ENCODE measurements around the gene ZNF397.

Gene ZNF397

GRCh38 chr18:35247412-35248249 is 6.8 kb downstream of the ZNF397 start:
- no peak for DNase-seq

DNA sequence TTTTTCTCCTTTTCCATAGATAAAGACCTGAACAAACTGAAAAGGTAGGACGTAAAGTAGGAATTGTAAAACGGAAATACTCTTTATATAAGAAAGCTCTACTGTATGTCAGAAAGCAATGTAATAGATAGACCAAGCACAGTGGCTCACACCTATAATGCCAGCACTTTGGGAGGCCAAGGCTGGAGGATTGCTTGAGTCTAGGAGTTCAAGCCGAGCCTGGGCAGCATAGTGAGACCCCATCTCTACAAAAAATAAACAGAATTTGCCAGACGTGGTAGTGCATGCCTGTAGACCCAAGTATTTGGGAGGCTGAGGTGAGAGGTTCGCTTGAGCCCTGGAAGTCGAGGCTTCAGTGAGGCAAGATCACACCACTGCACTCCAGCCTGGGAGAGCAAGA is 7.6 kb downstream of the ZNF397 start:
- DNase-seq = no peak

DNA sequence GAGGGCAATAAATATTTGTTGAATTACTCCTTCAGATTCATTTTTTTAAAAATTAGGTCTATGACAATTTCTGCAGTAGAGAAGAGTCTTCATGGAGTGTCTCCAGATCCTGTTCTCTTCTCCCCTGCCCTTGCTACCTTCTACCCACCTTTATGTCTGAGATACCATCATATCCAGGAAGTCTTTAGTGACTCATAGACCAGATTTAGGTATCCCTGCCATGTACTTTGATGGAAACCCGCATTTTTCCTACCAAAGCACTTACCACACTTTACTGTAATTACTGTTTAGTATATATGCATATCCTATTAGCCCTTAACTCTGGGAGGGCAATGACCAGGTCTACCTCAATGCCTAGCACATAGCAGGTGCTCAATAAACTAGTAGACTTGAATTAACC is 11.6 kb downstream of the ZNF397 start:
- DNase-seq = no peak

GRCh38 chr18:35253655-35254287 is 12.9 kb downstream of the ZNF397 start:
- no peak for DNase-seq

GRCh38 chr18:35256947-35257346 is 16.1 kb downstream of the ZNF397 start:
- no peak for DNase-seq

DNA sequence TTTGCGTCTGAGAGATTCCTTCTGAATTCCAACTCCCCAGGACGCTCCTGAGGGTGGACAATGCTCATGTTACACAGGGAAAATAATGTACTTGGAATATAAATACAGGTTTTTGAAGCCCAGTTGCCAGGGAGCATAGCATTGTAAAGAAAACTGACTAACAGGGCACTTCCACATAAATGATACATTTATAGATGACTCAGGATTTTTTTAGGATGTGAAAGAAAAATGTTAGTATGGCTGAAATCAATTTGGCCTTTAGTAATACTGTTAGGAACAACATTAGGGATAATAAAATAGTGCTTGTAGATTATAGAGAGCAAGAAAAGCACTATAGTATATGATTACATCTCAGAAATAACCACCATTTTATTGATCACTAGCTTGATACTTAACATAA is 23.6 kb downstream of the ZNF397 start:
- no peak for DNase-seq

- peak; percentile 16 for DNase-seq
Observed at GRCh38 chr18:35267161-35267651, 26.4 kb downstream of the ZNF397 start.

GRCh38 chr18:35267809-35268208 is 27.0 kb downstream of the ZNF397 start:
- no peak for DNase-seq

DNA sequence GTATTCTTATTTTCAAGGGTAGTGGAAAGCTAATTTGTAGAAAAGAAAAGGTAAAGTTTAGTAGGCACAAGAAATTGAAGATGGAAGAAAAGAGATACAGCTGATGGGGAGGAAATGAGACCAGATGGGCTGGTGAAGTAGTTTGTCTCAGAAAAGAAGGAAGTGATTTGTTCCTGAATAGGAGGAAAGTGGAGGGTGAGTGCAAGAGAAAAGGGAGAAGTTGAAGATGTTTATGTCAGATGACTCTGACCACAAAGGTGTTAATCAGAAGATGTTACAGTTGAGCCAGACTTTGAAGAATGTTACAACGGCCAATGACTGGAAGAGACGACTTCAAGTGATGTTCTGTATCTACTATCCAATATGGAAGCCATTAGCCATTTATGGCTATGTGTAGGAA is 28.0 kb downstream of the ZNF397 start:
- DNase-seq = no peak

- no peak for DNase-seq
Observed at GRCh38 chr18:35271656-35272055, 30.8 kb downstream of the ZNF397 start.

GRCh38 chr18:35276267-35276666 is 35.4 kb downstream of the ZNF397 start:
- DNase-seq = no peak

DNA sequence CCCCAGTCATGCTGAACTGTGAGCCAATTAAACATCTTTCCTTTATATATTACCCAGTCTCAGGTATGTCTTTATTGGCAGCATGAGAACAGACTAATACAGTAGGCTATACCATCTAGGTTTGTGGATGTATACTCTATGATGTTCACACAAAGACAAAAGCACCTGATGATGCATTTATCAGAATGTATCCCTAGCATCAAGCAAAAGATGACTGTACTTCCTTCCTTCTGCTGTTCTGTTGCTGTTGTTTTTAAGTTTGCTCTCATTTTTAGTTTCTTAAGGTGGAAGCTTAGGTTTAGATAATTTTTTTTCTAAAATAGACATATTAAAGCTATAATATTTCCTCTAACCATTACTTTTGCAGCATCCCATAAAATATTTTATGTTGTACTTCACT is 36.8 kb downstream of the ZNF397 start:
- no peak for DNase-seq

- DNase-seq = no peak
Observed at GRCh38 chr18:35278085-35278484, 37.3 kb downstream of the ZNF397 start.

DNA sequence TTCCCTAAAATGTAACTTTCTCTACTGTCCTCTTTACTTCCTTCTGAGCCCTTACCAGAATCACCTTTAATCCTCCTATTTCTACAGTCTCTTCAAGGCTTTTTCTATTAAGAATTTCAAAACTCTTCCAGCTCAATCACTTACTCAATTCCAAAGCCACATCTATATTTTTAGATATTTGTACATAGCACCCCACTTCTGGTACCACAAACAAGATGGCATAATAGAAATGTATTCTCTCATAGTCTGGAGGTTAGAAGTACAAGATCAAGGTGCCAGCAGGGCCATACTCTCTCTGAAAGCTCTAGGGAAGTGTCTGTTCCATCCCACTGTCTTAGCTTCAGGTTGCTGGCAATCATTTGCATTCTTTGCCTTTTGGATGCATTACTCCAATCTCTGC is 38.1 kb downstream of the ZNF397 start:
- DNase-seq = no peak

- no peak for DNase-seq
Observed at GRCh38 chr18:35282353-35282752, 41.5 kb downstream of the ZNF397 start.

DNA sequence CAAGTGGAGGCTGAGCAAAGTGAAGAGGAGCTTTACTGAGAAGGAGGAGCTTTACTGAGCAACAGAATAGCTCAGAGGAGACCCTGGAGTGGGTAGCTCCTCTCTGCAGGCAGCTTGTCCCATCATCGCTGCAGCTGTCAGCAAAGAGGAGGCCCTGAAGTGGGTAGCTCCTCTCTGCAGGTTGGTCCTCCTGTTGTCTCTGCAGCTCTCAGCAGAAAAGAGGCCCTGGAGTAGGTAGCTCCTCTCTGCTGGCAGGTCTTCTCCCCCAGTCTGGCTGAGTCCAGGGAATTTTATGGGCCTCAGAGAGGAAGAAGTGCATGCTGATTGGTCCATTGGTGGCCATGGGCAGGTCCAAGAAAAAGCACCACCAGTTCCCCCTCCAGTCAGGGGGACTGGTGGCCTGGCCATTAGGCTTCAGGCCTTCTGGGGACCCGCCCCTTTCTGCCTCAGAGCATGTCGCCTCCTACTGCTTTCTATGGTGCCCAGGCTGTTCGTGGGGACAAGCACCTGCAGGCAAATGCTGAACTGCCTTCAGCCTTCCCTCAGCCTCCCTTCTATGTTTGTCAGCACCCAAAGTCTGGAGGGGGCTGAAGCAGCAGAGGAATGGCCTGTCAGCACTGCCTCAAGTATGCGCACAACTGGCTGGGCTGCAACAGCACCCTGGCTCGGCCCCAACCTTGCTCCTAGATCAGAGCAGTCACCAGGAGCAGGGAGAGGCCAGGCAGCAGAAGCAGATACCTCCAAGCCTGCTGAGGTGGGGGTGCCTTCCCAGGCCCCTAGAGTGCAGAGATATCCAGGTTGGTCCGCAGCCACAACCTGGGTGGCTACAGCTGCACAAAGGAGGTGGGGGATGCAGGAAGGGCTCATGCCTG is 43.3 kb downstream of the ZNF397 start:
- no peak for DNase-seq

GRCh38 chr18:35284841-35285240 is 44.0 kb downstream of the ZNF397 start:
- DNase-seq = no peak

DNA sequence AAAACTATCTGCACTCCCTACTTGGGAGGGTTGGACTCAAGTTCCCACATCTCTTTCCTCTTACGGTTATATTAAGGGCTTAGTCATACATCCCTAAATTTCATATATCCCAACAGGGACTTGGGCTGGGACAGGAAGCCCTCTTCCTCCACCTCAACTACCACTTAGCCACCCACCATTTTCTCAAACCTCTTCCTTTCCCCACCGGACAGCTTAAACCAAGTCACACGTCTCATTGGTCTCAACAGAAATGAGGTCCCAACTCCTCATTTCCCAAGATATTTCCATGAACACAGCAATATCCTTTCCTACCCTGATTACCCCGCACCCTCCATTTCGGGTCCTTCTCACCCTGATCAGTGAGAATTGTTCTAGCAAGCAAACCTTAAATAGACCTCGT is 48.5 kb downstream of the ZNF397 start:
- no peak for DNase-seq

GRCh38 chr18:35289727-35290093 is 48.9 kb downstream of the ZNF397 start:
- peak; percentile 31 for DNase-seq

DNA sequence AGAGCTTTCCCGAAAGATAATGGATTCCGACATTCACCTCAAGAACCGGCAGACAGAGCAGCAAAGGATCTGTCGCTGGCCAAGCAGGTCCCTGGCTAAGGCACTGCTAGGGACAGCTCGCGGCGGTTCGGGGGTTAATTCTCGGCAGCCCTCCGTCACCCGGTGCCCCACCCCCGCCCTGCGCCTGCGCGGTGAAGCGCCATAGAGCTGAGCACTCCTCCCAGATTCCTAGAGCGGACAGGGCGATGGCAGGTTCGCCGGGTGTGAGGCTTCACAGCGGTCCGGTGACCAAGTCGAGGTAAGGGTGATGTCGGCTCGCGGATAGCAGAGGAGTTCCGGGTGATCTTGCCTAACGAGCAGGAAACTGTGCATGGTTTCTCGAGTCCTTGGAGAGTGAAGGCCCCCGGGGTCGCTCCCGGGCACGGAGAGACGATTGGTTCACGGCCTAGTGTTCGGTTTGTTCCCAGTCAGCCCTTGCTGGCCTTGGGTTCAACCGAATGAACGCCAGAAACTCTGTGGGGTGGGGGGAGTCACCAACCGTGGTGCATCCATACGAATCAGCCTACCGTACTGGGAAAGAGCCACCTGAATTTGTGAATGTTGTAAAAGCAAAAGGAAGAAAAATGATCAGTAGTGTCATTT is 49.4 kb downstream of the ZNF397 start, which contains the start of gene ZSCAN30:
TSS of gene ZSCAN30 (minus strand) at position 136 of the 642 bp plus-strand sequence. CDS start 25,877 bp downstream, outside the sequence.
- peak; percentile 96 for DNase-seq

GRCh38 chr18:35291166-35291565 is 50.3 kb downstream of the ZNF397 start:
- no peak for DNase-seq

DNA sequence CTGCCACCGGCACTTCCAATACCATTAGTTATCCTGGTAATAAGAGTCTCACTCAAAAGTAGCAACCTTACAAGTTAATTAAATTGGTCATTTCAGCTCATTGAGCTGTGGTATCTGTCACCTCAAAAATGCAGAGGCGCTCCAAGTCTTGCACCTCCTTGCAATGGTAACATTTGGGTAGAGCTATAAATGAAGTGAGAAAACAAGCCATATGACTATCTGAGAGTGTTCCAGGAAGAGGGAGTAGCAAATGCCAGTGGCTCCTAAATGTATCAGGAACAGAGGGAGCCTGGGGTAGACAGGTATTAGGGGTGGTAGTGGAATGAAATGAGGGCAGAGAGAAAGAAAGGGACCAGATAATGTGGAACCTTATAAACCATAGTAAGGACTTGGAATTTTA is 55.2 kb downstream of the ZNF397 start:
- DNase-seq = no peak

- no peak for DNase-seq
Observed at GRCh38 chr18:35303610-35304009, 62.8 kb downstream of the ZNF397 start.

Data from activated CD4-positive, alpha-beta T cell treated with anti-CD3 and anti-CD28 coated beads, Interleukin-10, Interleukin-2, amounts not matched to agents 100 ng/mL and 50 ng/mL, durations not matched to agents 16 hours and 8 hours (primary cell).